IMR-90 (cell line): ENCODE results near the gene NME7. TPM values are rescaled to one million over a fixed set of nuclear protein-coding genes. Genes with fewer than 3 reads are reported as not detected.

ENCODE experiments used
- ATAC-seq: fragments of 200-7000 bp; cut with Tn5 transposase; 2 replicates; pipeline ENCODE4 v1.9.1; 2020; ENCODE audit warnings: low read depth, mild to moderate bottlenecking, moderate library complexity
- BruUV-seq: library from RNA; stranded (reverse); fragments of 400-500 nt; replicated peaks from 2 replicates; lab custom pipeline; 2021; lab: Mats Ljungman, UMichigan
- CTCF ChIA-PET: fragments of 300-600 bp; formaldehyde crosslinking; extraction: SDS; loops from one replicate; lab custom pipeline; 2021; ENCODE audit warnings: antibody characterized with exemption; lab: Yijun Ruan, JAX
- POLR2A ChIA-PET: fragments of 300-600 bp; sonication (Branson Sonifier 250); formaldehyde crosslinking; loops from one replicate; lab custom pipeline; 2022; ENCODE audit warnings: antibody characterized with exemption; ENCODE audit not compliant: unreplicated experiment; lab: Charles Lee
- DNase-seq: peaks from one replicate; pipeline ENCODE4 v3.0.0; 2013
- H2AFZ ChIP-seq: replicated peaks from 2 replicates; pipeline ENCODE3; 2013; ENCODE audit warnings: low read length, mild to moderate bottlenecking; ENCODE audit not compliant: poor library complexity
- H2AK5ac ChIP-seq: 2 replicates; pipeline ENCODE4 v1.6.1; 2013; ENCODE audit warnings: low read depth, low read length, inconsistent platforms
- H2AK9ac ChIP-seq: replicated peaks from 2 replicates; pipeline ENCODE3; 2013; ENCODE audit warnings: mild to moderate bottlenecking, low read depth, low read length, moderate library complexity; ENCODE audit not compliant: poor library complexity
- H2BK120ac ChIP-seq: 2 replicates; pipeline ENCODE4 v1.6.1; 2013; ENCODE audit warnings: low read depth, low read length, inconsistent platforms
- H2BK15ac ChIP-seq: 3 replicates; pipeline ENCODE4 v1.6.1; 2013; ENCODE audit warnings: low read depth, low read length, inconsistent platforms
- H2BK20ac ChIP-seq: 2 replicates; pipeline ENCODE4 v1.6.1; 2013; ENCODE audit warnings: low read depth, mild to moderate bottlenecking, inconsistent platforms, low read length, moderate library complexity
- H2BK5ac ChIP-seq: 2 replicates; pipeline ENCODE4 v1.6.1; 2013; ENCODE audit warnings: mild to moderate bottlenecking, low read depth, low read length, inconsistent platforms; ENCODE audit not compliant: poor library complexity, severe bottlenecking
- H3K14ac ChIP-seq: replicated peaks from 2 replicates; pipeline ENCODE4 v1.6.1; 2013; ENCODE audit warnings: low read depth, low read length, inconsistent platforms
- H3K18ac ChIP-seq: 2 replicates; pipeline ENCODE4 v1.6.1; 2013; ENCODE audit warnings: low read depth, low read length, control low read depth
- H3K23ac ChIP-seq: 2 replicates; pipeline ENCODE4 v1.6.1; 2013; ENCODE audit warnings: low read depth, low read length, inconsistent platforms
- H3K27ac ChIP-seq: 2 replicates; pipeline ENCODE4 v1.5.1; 2013; ENCODE audit warnings: mild to moderate bottlenecking, control low read depth, low read length; ENCODE audit not compliant: insufficient read depth
- H3K27me3 ChIP-seq: 2 replicates; pipeline ENCODE4 v1.6.1; 2013; ENCODE audit warnings: low read length; ENCODE audit not compliant: control insufficient read depth, insufficient read depth
- H3K36me3 ChIP-seq: 2 replicates; pipeline ENCODE4 v1.6.1; 2013; ENCODE audit warnings: low read length, mixed read lengths; ENCODE audit not compliant: control insufficient read depth, insufficient read depth
- H3K4ac ChIP-seq: 2 replicates; pipeline ENCODE4 v1.6.1; 2013; ENCODE audit warnings: low read depth, low read length, inconsistent platforms
- H3K4me1 ChIP-seq: 2 replicates; pipeline ENCODE4 v1.6.1; 2013; ENCODE audit warnings: low read length, mixed read lengths; ENCODE audit not compliant: control insufficient read depth, insufficient read depth
- H3K4me2 ChIP-seq: 2 replicates; pipeline ENCODE4 v1.6.1; 2013; ENCODE audit warnings: low read depth, mild to moderate bottlenecking, control low read depth, low read length, moderate library complexity
- H3K4me3 ChIP-seq: 2 replicates; pipeline ENCODE4 v1.5.1; 2013; ENCODE audit warnings: low read depth, mild to moderate bottlenecking, control low read depth, low read length, moderate library complexity; ENCODE audit not compliant: insufficient read depth
- H3K56ac ChIP-seq: 2 replicates; pipeline ENCODE4 v1.6.1; 2013; ENCODE audit warnings: low read length, inconsistent platforms; ENCODE audit not compliant: insufficient read depth; ENCODE audit errors: extremely low read depth
- H3K79me1 ChIP-seq, 2 experiments: 2 replicates each; pipeline ENCODE4 v1.6.1; 2013; ENCODE audit warnings: low read length in 2 of 2, inconsistent platforms in 1 of 2, low read depth in 1 of 2
- H3K9ac ChIP-seq: 2 replicates; pipeline ENCODE4 v1.6.1; 2013; ENCODE audit warnings: low read depth, low read length, control low read depth
- H3K9me1 ChIP-seq: 2 replicates; pipeline ENCODE4 v1.6.1; 2013; ENCODE audit warnings: low read length, inconsistent platforms; ENCODE audit not compliant: insufficient read depth
- H3K9me3 ChIP-seq: 2 replicates; pipeline ENCODE4 v1.6.1; 2013; ENCODE audit warnings: low read length; ENCODE audit not compliant: control insufficient read depth, insufficient read depth
- H4K20me1 ChIP-seq: 2 replicates; pipeline ENCODE4 v1.6.1; 2013; ENCODE audit warnings: low read length, inconsistent platforms; ENCODE audit not compliant: insufficient read depth
- H4K5ac ChIP-seq: 2 replicates; pipeline ENCODE4 v1.6.1; 2013; ENCODE audit warnings: mild to moderate bottlenecking, low read depth, low read length, control low read depth
- H4K8ac ChIP-seq, 2 experiments: 2 replicates each; pipeline ENCODE4 v1.6.1; 2013; ENCODE audit warnings: low read depth in 2 of 2, low read length in 2 of 2, control low read depth in 1 of 2, inconsistent platforms in 1 of 2
- H4K91ac ChIP-seq: 2 replicates; pipeline ENCODE4 v1.6.1; 2013; ENCODE audit warnings: low read depth, low read length, inconsistent platforms; ENCODE audit not compliant: insufficient read depth
- ELK1 ChIP-seq: fragments of 150-350 bp; IDR thresholded peaks from 2 replicates; pipeline ENCODE4 v1.6.1; 2016; ENCODE audit warnings: low read depth, mild to moderate bottlenecking, low read length, moderate library complexity, borderline replicate concordance
- MXI1 ChIP-seq: IDR thresholded peaks from 2 replicates; pipeline ENCODE4 v1.6.1; 2012; ENCODE audit warnings: low read depth, mild to moderate bottlenecking, low read length, moderate library complexity, borderline replicate concordance
- NFE2L2 ChIP-seq: fragments of 150-350 bp; IDR thresholded peaks from 2 replicates; pipeline ENCODE4 v1.6.1; 2016; ENCODE audit warnings: low read depth, mild to moderate bottlenecking, low read length
- POLR2A ChIP-seq: IDR thresholded peaks from 2 replicates; pipeline ENCODE4 v1.6.1; 2012; ENCODE audit warnings: mild to moderate bottlenecking, low read depth, low read length
- RAD21 ChIP-seq: IDR thresholded peaks from 2 replicates; pipeline ENCODE4 v1.6.1; 2012; ENCODE audit warnings: low read length, improper control_type of control experiment
- RCOR1 ChIP-seq: IDR thresholded peaks from 2 replicates; pipeline ENCODE4 v1.6.1; 2012; ENCODE audit warnings: mild to moderate bottlenecking, low read length, improper control_type of control experiment; ENCODE audit not compliant: insufficient replicate concordance
- SMC3 ChIP-seq: fragments of 150-350 bp; IDR thresholded peaks from 2 replicates; pipeline ENCODE4 v1.6.1; 2016; ENCODE audit warnings: low read depth, mild to moderate bottlenecking, antibody characterized with exemption, low read length, moderate library complexity
- USF2 ChIP-seq: fragments of 150-350 bp; IDR thresholded peaks from 2 replicates; pipeline ENCODE4 v1.6.1; 2017; ENCODE audit warnings: mild to moderate bottlenecking, antibody characterized with exemption, low read length, low read depth
- WGBS, 2 experiments: methylation state at CpG; one replicate each; pipeline versions ENCODE4 v1.1.5 to v1.1.7; 2013; ENCODE audit warnings: missing lambda C conversion rate in 2 of 2; ENCODE audit not compliant: insufficient read length in 1 of 2; ENCODE audit errors: extremely low coverage in 2 of 2; 5-methylcytosine and 5-hydroxymethylcytosine counted together
- dilution Hi-C: fragments of 300-500 bp; cut with HindIII; formaldehyde crosslinking; loops from one replicate; pipeline ENCODE4 v1.14.3; 2018; ENCODE audit warnings: low sequenced_read_pairs; ENCODE audit not compliant: unreplicated experiment
- in situ Hi-C: fragments of 300-500 bp; cut with MboI; formaldehyde crosslinking; loops from 3 replicates; pipeline ENCODE4 v1.14.3; 2019; ENCODE audit warnings: low sequenced_read_pairs, inconsistent platforms, mixed read lengths
- intact Hi-C: fragments of 100-400 bp; cut with micrococcal nuclease; formaldehyde crosslinking; loops from 2 replicates; pipeline ENCODE4 v1.10.0; 2022
- polyA plus RNA-seq, 3 experiments: library from polyadenylated mRNA; depleted of rRNA; stranded (reverse); fragments of >200 nt; gene quantifications; 2 replicates each; pipeline ENCODE4 v1.2.3, GENCODE V29; 2012; ENCODE audit warnings: low replicate concordance in 1 of 3
- total RNA-seq: library from RNA; depleted of rRNA; stranded (reverse); fragments of >200 nt; gene quantifications from 2 replicates; pipeline ENCODE4 v1.2.3, GENCODE V29; 2012

NME7 gene
- total and polyA plus RNA-seq, 2 of the 4 experiments (the other 2 are of a cell fraction), result 18.3 to 22.4 TPM

- Histone ChIP-seq H3K23ac (peak overlapping the region; percentile 10), H2BK5ac (peak overlapping the region; percentile 54), H3K4me1 (peaks cover 39% of the 10 kb centered on the region), H2AK5ac (peak overlapping the region; percentile 68), H3K18ac (peak overlapping the region; percentile 4), H3K14ac (peak overlapping the region; percentile 10; the same call in 1 of the 2 replicates), H4K91ac (peak overlapping the region; percentile 4), H4K20me1 (no peaks in the 10 kb centered on the region), H3K9me1 (peaks cover 29% of the 10 kb centered on the region), H3K27ac (peak overlapping the region; percentile 2), H4K8ac (peak overlapping the region; percentile 28 to 62; a peak in 3 of 4 replicates), H2BK15ac (peak overlapping the region; percentile 29; the same call in 2 of the 3 replicates), H3K36me3 (peaks cover 4% of the 10 kb centered on the region; the same call in 1 of the 2 replicates), H3K4me2 (peak overlapping the region; percentile 26), H2AK9ac (no peak overlapping the region), H2BK120ac (peak overlapping the region; percentile 45), H4K5ac (peak overlapping the region; percentile 90), H3K9ac (peak overlapping the region; percentile 39; the same call in 1 of the 2 replicates), H3K4me3 (no peak overlapping the region), H3K4ac (peak overlapping the region; percentile 42), H2BK20ac (peak overlapping the region; percentile 14; the same call in 1 of the 2 replicates), H3K79me1 (peaks cover 11 to 64% of the 10 kb centered on the region in 2 experiments; a peak in 3 of 4 replicates), H3K9me3 (no peaks in the 10 kb centered on the region), H3K27me3 (no peaks in the 10 kb centered on the region), H2AFZ (peak overlapping the region; percentile 70), H3K56ac (no peak overlapping the region; the same call in 1 of the 2 replicates)
- ATAC-seq, result no peak; the same call in 1 of the 2 replicates
- intact Hi-C loops (no loop called here), in situ Hi-C loops (loop anchor here (5.0 to 25.0 kb wide), 4 partner anchors 251 to 1596 kb away; partner anchors contain the start of genes BLZF1, GPR161, NME7 and SLC19A2), dilution Hi-C loops (no loop called here)
- no peak for TF ChIP-seq NFE2L2
- TF ChIP-seq USF2, result 0 out of 2 replicates have a peak, but pooled peaks have one; percentile 21
- no peak for TF ChIP-seq MXI1
- no peak for TF ChIP-seq RAD21
- TF ChIP-seq POLR2A, result no peak
- TF ChIP-seq ELK1, result no peak
- no peak for TF ChIP-seq SMC3
- no peak for TF ChIP-seq RCOR1
- DNase-seq, result peak; percentile 48
- WGBS, 2 experiments, result 15% methylated on average over 2 of the region's 14 CpGs; no CpG with 5 or more reads in 1 of the 2 experiments
- POLR2A ChIA-PET, result no interaction called here
- CTCF ChIA-PET, result no interaction called here
- BruUV-seq, result no TSS peak
Measured at GRCh38 chr1:169115891-169116585, 251.6 kb downstream of the NME7 start.
